Cardiac fibroblast (primary cell): ENCODE data around the gene PID1.

Experiments used
- DNase-seq, 2 donors: peaks; one replicate each; pipeline versions ENCODE4 v3.0.0 to v3.0.0-alpha.2; 2010; ENCODE audit warnings: low read depth in 2 of 2
- H3K4me3 ChIP-seq, 2 donors: replicated peaks in 1 of 2; 1 replicate in 1 of 2; 2 replicates in 1 of 2; pipeline ENCODE4 v1.5.1; 2011; ENCODE audit warnings: low read depth in 2 of 2, low read length in 2 of 2, mild to moderate bottlenecking in 2 of 2, moderate library complexity in 1 of 2
- TF ChIP-seq, protein P1 (sequence below): IDR thresholded peaks from one replicate; pipeline ENCODE4 v1.5.1; 2011; ENCODE audit warnings: low read depth, mild to moderate bottlenecking, low read length, inconsistent platforms

The PID1 gene

DNA sequence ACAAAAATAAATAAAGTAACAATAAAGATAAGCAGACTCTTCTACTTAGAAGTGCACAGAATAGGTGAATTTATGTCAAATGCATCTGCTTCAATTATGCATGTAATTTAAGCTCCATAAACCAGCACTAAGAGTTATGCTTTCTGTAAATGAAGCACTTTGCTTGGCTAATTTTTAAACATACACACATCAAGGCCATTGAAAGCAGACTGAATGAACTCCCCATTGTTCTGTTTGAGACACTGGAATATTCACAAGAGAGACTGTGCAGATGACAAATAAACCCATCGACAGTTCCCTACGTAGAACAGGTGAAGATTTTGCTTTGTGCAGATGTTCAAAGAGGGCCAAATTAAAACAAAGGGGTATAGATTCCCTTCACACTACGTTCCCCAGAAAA lies 133.4 kb downstream of the PID1 start:
- TF ChIP-seq, protein P1, sequence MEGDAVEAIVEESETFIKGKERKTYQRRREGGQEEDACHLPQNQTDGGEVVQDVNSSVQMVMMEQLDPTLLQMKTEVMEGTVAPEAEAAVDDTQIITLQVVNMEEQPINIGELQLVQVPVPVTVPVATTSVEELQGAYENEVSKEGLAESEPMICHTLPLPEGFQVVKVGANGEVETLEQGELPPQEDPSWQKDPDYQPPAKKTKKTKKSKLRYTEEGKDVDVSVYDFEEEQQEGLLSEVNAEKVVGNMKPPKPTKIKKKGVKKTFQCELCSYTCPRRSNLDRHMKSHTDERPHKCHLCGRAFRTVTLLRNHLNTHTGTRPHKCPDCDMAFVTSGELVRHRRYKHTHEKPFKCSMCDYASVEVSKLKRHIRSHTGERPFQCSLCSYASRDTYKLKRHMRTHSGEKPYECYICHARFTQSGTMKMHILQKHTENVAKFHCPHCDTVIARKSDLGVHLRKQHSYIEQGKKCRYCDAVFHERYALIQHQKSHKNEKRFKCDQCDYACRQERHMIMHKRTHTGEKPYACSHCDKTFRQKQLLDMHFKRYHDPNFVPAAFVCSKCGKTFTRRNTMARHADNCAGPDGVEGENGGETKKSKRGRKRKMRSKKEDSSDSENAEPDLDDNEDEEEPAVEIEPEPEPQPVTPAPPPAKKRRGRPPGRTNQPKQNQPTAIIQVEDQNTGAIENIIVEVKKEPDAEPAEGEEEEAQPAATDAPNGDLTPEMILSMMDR = no peak
- H3K4me3 ChIP-seq = no peak overlapping the region
- DNase-seq = no peak

DNA sequence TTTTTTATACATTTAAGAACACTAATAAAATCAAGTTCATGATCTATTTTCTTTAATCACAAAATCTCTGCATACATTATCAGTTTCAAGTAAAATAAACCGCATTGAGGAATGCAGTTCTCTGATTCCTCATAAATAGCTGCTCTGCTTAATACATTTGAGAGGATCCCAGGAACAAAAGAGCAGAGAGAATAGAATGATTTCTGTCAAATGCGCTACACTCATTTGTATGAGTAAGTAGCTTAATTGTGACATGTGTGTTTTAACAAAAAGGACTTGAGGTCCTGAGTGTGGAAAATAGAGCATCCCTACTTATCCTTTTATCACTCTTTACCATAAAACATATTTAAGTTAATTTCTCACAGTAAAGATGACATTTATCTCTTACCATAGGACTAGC lies 134.0 kb downstream of the PID1 start:
- H3K4me3 ChIP-seq = no peak overlapping the region
- TF ChIP-seq, protein P1 = no peak
- no peak for DNase-seq

DNA sequence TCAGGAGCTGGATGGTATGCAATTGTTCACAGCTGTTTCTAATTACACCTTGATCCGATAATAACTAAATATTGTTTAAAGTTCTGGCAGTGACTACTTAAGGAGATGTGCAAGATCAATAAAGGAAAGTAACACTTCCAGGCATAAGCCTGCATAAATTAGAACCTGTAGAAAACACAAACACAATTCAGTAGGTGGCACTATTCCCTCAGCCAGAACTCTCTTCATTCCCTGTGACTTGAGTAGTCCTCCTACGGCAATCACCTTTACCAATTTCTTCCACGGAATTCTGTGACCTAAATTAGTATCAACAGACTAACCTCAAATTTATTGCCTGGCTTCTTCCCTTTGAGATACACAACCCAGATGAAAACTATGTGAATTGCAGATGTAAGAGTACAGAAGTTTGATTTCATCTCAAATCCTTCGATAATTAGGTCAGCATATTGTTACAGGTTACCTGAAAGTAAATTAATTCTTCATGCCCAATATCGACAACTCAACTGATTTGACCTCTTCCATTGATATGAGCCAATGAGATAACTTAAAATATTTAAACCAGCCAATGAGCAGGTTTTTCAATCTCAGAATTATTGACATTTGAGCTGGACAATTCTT lies 137.8 kb downstream of the PID1 start:
- no peak overlapping the region for H3K4me3 ChIP-seq
- TF ChIP-seq, protein P1 = peak; percentile 35
- peak; percentile 72 to 73 for DNase-seq

DNA sequence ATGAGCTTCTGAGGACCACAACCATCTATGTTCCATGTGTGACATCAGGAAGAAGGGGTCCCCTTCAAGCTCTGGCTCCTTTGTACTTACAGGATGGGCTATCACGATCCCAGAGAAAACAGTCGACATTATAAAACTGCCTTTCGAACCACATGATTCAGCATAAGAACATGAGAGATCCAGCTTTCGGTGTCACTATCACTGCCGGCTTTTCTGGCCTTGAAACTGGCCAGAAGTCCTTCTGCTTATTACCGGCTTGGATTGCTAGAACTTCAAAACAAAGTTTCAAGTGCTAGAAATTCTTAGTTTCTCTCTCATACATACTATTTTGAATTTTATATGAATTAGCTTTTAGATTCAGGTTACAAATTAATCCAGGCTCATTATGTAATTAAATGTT lies 138.9 kb downstream of the PID1 start:
- no peak for DNase-seq
- H3K4me3 ChIP-seq = no peak overlapping the region
- TF ChIP-seq, protein P1 = no peak

DNA sequence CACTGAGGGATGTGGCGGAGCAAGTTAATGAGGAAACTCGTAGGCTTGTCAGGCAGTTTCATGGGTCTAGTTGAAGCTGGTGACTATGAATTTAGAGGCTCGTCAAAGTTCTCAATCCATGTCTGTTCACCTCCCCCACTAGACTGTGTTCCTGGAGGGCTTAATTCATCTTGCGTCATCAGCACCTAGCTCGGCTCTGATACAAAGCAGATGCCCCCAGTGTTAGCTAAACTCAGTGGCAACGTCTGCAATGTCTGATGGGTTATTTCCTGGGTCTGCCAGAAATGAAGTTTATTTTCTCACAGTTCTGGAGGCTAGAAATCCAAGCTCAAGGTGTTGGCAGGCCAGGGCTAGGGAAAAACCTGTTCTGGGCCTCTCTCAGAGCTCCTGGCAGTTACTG lies 140.6 kb downstream of the PID1 start:
- no peak for DNase-seq
- TF ChIP-seq, protein P1 = no peak
- H3K4me3 ChIP-seq = no peak overlapping the region

DNA sequence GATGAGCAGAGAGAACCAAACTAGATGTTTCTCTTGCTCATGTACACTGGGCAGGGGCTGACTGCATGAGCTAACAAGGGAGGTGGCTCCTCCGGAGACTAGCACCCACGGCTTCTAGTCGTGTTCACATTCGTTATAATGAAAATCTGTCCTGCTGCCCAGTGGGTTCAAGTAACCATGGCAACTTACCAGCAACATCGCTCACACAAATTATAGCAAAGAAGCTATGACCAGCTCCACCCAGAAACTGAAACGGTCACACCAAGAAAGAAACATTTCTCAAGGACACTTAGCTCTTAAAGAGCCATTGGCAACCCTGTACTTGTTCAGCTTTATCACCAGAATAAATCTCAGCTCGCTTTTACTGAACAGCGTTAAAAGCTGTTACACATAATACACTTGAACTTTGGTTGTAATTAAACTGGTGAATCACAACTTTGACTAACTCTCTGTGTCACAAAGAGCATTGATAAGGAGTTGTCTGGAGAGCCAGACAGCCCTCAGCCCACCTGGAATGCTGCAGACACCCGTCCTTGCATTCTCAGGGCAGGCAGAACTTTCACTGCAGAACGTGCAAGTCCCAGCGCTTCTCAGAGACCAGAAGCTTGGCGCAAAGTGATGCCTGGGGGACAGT lies 141.2 kb downstream of the PID1 start:
- TF ChIP-seq, protein P1 = no peak
- no peak overlapping the region for H3K4me3 ChIP-seq
- peak; percentile 42 to 57 for DNase-seq
